HUES6 (cell line): ENCODE measurements around the gene DCAF4.
A peak's percentile ranks its signal among the peaks of the same experiment; 100 is the strongest.

Experiments
- H3K27ac ChIP-seq: 2 replicates; pipeline ENCODE4 v1.7.0; 2013; ENCODE audit warnings: low read depth, mild to moderate bottlenecking, low read length, inconsistent platforms
- H3K27me3 ChIP-seq: 2 replicates; pipeline ENCODE4 v1.6.1; 2013; ENCODE audit warnings: low read length; ENCODE audit not compliant: control insufficient read depth, insufficient read depth
- H3K36me3 ChIP-seq: 2 replicates; pipeline ENCODE4 v1.6.1; 2013; ENCODE audit warnings: low read length; ENCODE audit not compliant: control insufficient read depth, insufficient read depth
- H3K4me1 ChIP-seq: 2 replicates; pipeline ENCODE4 v1.6.1; 2013; ENCODE audit warnings: low read length; ENCODE audit not compliant: control insufficient read depth, insufficient read depth
- H3K4me3 ChIP-seq: 2 replicates; pipeline ENCODE4 v1.5.1; 2013; ENCODE audit warnings: low read depth, low read length
- H3K9ac ChIP-seq: one replicate; pipeline ENCODE4 v1.6.1; 2013; ENCODE audit warnings: mild to moderate bottlenecking, low read length
- H3K9me3 ChIP-seq: 2 replicates; pipeline ENCODE4 v1.6.1; 2013; ENCODE audit warnings: low read depth, low read length; ENCODE audit not compliant: control insufficient read depth, insufficient read depth

DCAF4 gene

GRCh38 chr14:72894623-72895378, 31.5 kb upstream of the DCAF4 start:
- H3K27ac ChIP-seq: no peak overlapping the region

GRCh38 chr14:72898448-72898847, 27.8 kb upstream of the DCAF4 start:
- Histone ChIP-seq H3K4me1 (peaks cover 3% of the 10 kb centered on the region; the same call in 1 of the 2 replicates), H3K27me3 (peaks cover 40% of the 10 kb centered on the region), H3K27ac (no peak overlapping the region), H3K9ac (no peak overlapping the region), H3K36me3 (no peaks in the 10 kb centered on the region), H3K9me3 (no peaks in the 10 kb centered on the region), H3K4me3 (no peak overlapping the region)

More at GRCh38 chr14:72894623-72895378, 31.5 kb upstream of the DCAF4 start:
- Histone ChIP-seq H3K9me3 (no peaks in the 10 kb centered on the region), H3K27me3 (peaks cover 75% of the 10 kb centered on the region), H3K4me3 (peak overlapping the region; percentile 78), H3K9ac (peak overlapping the region; percentile 18), H3K4me1 (peaks cover 17% of the 10 kb centered on the region), H3K36me3 (no peaks in the 10 kb centered on the region)

DNA sequence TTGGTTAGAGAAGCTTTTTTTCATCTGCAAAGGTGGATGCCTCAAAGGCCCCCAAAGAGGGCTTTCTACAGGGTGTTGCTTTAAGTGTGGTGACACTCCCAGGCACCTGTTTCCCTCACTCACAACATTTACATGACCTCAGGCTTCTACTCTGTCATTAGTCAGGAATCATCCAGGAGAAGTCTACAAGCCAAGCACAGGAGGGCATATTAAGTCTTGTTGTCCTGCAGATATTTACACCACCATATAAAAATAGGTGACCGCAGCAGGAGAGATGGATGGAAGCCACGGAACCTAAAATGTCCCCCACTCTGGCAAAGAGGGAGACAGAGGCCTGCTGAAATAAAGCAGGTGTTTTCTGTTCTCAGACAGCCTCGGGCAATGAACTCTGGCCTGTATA, 24.9 kb upstream of the DCAF4 start:
- Histone ChIP-seq H3K4me3 (no peak overlapping the region), H3K4me1 (no peaks in the 10 kb centered on the region), H3K9me3 (no peaks in the 10 kb centered on the region), H3K27ac (no peak overlapping the region), H3K36me3 (no peaks in the 10 kb centered on the region), H3K9ac (no peak overlapping the region), H3K27me3 (peaks cover 14% of the 10 kb centered on the region)

DNA sequence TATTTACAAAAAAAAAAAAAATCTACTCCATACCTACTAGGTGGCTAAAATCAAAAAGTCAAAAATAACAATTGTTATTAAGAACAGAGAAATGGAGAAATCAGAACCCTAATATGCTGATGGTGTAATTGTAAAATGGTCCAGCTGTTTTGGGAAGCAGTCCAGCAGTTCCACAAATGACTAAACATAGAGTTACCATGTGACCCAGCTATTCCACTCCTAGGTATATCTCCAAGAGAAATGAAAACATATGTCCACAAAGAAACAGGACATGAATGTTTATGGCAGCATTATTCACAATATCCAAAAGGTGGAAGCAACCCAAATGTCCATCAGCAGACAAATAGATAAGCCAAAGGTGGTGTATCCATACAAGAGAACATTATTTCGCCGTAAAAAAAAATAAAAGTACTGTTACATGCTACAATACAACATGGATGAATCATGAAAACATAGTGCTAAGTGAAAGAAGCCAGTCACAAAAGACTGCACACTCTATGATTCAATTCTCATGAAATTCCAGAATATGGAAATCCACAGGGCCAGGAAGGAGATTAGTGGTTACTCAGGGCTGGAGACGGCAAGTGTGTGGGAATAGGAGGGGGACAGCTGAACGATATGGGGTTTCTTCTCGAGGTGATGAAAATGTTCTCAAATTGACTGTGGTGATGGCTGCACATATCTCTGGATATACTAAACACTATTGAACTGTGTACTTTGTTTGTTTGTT, 23.3 kb upstream of the DCAF4 start:
- H3K9me3 ChIP-seq: no peaks in the 10 kb centered on the region
- no peaks in the 10 kb centered on the region for H3K36me3 ChIP-seq
- no peaks in the 10 kb centered on the region for H3K27me3 ChIP-seq
- H3K9ac ChIP-seq: no peak overlapping the region
- no peak overlapping the region for H3K27ac ChIP-seq
- no peak overlapping the region for H3K4me3 ChIP-seq
- peaks cover 12% of the 10 kb centered on the region for H3K4me1 ChIP-seq

- no peaks in the 10 kb centered on the region for H3K9me3 ChIP-seq
- H3K27ac ChIP-seq: no peak overlapping the region
- peaks cover 19% of the 10 kb centered on the region for H3K4me1 ChIP-seq
- no peak overlapping the region for H3K4me3 ChIP-seq
- H3K9ac ChIP-seq: no peak overlapping the region
- no peaks in the 10 kb centered on the region for H3K27me3 ChIP-seq
- H3K36me3 ChIP-seq: no peaks in the 10 kb centered on the region
Observed at GRCh38 chr14:72903716-72904115, 22.5 kb upstream of the DCAF4 start.

DNA sequence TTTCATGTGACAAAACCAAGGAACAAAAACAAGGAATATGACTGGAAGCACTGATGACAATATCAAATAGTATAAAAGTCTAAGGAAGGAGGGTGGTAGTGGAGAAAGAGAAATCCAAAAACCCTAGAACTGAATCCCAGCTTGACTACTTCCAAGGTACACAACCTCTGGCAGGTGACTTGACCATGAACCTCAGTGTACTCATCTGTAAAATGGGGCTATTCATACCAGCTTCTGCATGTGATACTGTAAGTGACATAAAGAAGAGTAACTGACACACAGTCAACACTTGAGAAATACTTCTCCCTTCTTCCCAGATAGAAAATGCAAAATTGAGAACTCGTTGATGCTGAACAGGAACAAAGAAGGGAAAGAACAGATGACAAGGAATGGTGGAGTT, 22.0 kb upstream of the DCAF4 start:
- H3K4me1 ChIP-seq: peaks cover 20% of the 10 kb centered on the region
- no peaks in the 10 kb centered on the region for H3K27me3 ChIP-seq
- no peak overlapping the region for H3K9ac ChIP-seq
- H3K4me3 ChIP-seq: no peak overlapping the region
- no peaks in the 10 kb centered on the region for H3K9me3 ChIP-seq
- H3K27ac ChIP-seq: no peak overlapping the region
- no peaks in the 10 kb centered on the region for H3K36me3 ChIP-seq

GRCh38 chr14:72904840-72905561, 21.3 kb upstream of the DCAF4 start:
- Histone ChIP-seq H3K9me3 (no peaks in the 10 kb centered on the region), H3K9ac (no peak overlapping the region), H3K27ac (no peak overlapping the region), H3K36me3 (no peaks in the 10 kb centered on the region), H3K27me3 (no peaks in the 10 kb centered on the region), H3K4me1 (peaks cover 20% of the 10 kb centered on the region), H3K4me3 (no peak overlapping the region)

DNA sequence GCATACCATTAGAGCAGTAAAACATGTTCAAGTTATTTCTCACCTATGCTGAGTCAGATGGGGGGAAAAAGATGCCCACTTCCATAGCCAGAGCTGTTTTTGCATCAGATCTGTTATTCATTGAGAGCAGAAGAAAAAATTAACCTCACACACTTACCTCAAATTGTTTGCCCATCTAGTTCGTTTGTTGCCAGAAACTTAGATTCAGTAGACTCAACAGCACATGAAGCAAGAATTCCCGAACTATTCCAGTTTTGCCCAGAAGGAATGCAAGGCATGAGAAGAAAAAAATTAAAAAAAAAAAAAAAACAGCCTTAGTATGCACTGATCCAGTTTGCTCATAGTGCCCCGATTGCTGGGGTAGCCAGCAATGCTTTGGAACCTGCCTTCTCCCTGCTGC, 19.9 kb upstream of the DCAF4 start:
- Histone ChIP-seq H3K9ac (no peak overlapping the region), H3K4me3 (no peak overlapping the region), H3K36me3 (no peaks in the 10 kb centered on the region), H3K9me3 (no peaks in the 10 kb centered on the region), H3K27ac (no peak overlapping the region), H3K27me3 (no peaks in the 10 kb centered on the region), H3K4me1 (peaks cover 20% of the 10 kb centered on the region)

- peak overlapping the region; percentile 72; the same call in 1 of the 2 replicates for H3K27ac ChIP-seq
- H3K4me1 ChIP-seq: peaks cover 20% of the 10 kb centered on the region
- no peak overlapping the region for H3K9ac ChIP-seq
- H3K4me3 ChIP-seq: no peak overlapping the region
- no peaks in the 10 kb centered on the region for H3K9me3 ChIP-seq
- H3K27me3 ChIP-seq: no peaks in the 10 kb centered on the region
- no peaks in the 10 kb centered on the region for H3K36me3 ChIP-seq
Observed at GRCh38 chr14:72906879-72907278, 19.4 kb upstream of the DCAF4 start.

DNA sequence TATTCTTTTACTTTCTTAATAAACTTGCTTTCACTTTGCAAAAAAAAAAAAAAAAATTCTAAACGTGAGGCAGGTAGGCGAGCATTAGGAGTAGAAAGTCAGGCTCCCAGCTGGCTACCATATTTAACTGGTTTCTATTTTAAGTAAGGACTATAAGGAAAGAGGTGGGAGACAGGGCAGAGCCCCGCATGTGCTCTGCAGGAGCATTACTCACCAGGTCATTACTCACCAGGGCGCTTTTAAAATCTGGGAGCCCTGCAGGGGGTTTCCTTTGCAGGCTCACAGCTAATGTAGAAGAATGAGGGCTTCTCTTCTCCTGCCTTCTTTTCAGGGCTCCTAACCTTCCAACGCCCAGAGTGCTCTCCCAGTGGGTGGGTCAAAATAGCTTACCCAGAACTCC, 18.4 kb upstream of the DCAF4 start:
- Histone ChIP-seq H3K27me3 (no peaks in the 10 kb centered on the region), H3K4me3 (peak overlapping the region; percentile 34), H3K27ac (peak overlapping the region; percentile 38; the same call in 1 of the 2 replicates), H3K9me3 (no peaks in the 10 kb centered on the region), H3K9ac (no peak overlapping the region), H3K36me3 (no peaks in the 10 kb centered on the region), H3K4me1 (peaks cover 20% of the 10 kb centered on the region)

DNA sequence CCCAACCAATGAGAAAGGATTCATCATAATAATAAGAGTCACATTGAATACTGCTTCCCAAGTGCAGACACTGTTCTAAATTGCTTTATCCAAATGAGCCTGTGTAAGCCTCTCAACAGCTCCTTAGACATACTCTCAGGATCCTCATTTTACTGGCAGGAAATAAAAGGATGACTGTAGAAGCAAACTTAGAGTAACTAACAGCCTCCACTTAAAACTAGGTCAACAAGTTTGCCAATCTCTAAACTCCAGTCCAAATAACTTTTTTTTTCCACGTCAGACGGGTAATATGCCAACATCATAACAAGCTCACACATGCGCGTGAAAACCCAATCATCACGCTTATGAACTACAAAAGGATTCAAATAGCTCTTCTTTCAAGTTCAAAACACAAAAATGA, 17.1 kb upstream of the DCAF4 start:
- no peaks in the 10 kb centered on the region for H3K36me3 ChIP-seq
- no peak overlapping the region for H3K27ac ChIP-seq
- no peaks in the 10 kb centered on the region for H3K27me3 ChIP-seq
- H3K9me3 ChIP-seq: no peaks in the 10 kb centered on the region
- no peak overlapping the region for H3K9ac ChIP-seq
- H3K4me3 ChIP-seq: no peak overlapping the region
- peaks cover 20% of the 10 kb centered on the region for H3K4me1 ChIP-seq
